ENCODE measurements around the gene CEP104. TPM values are rescaled to one million over a fixed set of nuclear protein-coding genes. Genes with fewer than 3 reads are reported as not detected.
A peak's percentile ranks its signal among the peaks of the same experiment; 100 is the strongest.

CEP104 gene
- total RNA-seq, result 35.1 and 45.4 TPM in 2 replicates
- long read RNA-seq, partial matches to known transcripts, result 6 of 10 reads
- long read RNA-seq, other reads (novel, unspliced or antisense), result 3 of 10 reads

DNA sequence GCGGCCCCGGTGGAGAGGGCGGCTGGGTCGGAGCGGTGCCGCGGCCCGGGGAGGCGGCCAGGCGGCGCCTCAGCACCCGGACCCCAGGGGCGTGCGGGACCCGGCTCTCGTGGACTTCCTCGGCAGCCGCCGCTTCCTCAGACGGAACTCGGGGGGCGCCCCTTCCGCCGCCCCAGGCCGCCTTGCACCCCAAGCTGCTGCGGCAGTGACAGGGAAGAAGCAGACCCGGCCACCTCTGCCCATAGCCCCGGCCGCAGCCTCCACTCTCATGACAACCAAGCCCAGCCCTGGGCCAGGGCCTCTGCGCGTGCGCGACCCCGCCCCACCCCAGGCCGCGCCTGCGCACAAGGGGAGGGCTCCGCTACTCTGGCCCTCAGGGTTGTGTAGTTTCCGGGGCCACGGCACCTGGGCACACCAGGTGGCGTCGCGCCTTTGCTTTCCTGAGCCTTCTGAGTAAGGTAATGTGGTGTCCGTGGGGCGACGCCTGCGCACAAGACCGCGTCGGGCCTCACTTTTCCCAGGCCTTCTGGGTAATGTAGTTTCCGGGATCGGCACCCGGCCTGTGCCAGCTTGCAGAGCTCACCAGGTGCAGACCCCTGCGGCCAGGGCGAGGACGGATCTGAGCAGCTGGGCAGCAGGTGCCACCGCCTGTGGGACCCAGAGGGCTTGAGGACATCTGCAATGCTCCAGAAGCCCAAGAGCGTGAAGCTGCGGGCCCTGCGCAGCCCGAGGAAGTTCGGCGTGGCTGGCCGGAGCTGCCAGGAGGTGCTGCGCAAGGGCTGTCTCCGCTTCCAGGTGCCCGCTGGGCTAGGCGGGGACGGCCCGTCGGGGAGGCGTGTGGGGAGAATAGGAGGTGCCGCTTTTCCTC, at the start of gene CEP104, which contains the start of gene DFFB:
Gene CEP104, minus strand, starts transcription at position 289 of the 868 bp plus-strand sequence. CDS start 4,804 bp downstream, outside the sequence.
Gene DFFB, plus strand, starts transcription at position 554 of the 868 bp plus-strand sequence. Its CDS starts 128 bp downstream, at position 682.
- Mint-ChIP-seq H3K4me1 (ENCODE audit: unreplicated experiment) (peaks cover 31% of the 10 kb centered on the region), H3K9me3 (ENCODE audit: unreplicated experiment) (no peaks in the 10 kb centered on the region), H3K27me3 (ENCODE audit: unreplicated experiment) (no peaks in the 10 kb centered on the region), H3K36me3 (ENCODE audit: unreplicated experiment) (peaks cover 2% of the 10 kb centered on the region), H3K27ac (ENCODE audit: unreplicated experiment) (peak within 1 kb of the TSS; percentile 80), H3K4me3 (ENCODE audit: unreplicated experiment) (peak within 1 kb of the TSS; percentile 93)
- peak; percentile 96 for DNase-seq (ENCODE audit: extremely low spot score, unreplicated experiment)
- TF ChIP-seq, protein P1, sequence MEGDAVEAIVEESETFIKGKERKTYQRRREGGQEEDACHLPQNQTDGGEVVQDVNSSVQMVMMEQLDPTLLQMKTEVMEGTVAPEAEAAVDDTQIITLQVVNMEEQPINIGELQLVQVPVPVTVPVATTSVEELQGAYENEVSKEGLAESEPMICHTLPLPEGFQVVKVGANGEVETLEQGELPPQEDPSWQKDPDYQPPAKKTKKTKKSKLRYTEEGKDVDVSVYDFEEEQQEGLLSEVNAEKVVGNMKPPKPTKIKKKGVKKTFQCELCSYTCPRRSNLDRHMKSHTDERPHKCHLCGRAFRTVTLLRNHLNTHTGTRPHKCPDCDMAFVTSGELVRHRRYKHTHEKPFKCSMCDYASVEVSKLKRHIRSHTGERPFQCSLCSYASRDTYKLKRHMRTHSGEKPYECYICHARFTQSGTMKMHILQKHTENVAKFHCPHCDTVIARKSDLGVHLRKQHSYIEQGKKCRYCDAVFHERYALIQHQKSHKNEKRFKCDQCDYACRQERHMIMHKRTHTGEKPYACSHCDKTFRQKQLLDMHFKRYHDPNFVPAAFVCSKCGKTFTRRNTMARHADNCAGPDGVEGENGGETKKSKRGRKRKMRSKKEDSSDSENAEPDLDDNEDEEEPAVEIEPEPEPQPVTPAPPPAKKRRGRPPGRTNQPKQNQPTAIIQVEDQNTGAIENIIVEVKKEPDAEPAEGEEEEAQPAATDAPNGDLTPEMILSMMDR (IDR thresholded peaks at IDR 0.05), result no peak

DNA sequence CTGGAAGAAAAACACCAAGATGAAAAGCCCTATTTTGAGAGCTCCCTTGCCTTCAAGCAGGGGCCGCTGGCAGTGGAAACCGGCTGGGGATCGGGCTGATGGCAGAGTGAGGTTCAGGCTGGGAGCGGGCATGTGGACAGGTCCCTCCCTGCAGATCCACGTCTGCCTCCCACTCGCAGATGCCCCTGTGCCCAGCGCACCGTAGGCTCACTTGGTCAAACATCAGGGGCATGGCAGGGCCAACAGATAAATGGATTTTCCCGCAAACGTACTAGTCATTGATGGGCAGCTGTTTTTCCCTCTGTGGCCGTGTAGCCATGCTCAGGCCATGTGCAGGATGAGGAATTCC, 49.6 kb upstream of the CEP104 start:
- H3K4me1 Mint-ChIP-seq (ENCODE audit: unreplicated experiment), result peaks cover 2% of the 10 kb centered on the region
- H3K27ac Mint-ChIP-seq (ENCODE audit: unreplicated experiment), result no peak overlapping the region

DNA sequence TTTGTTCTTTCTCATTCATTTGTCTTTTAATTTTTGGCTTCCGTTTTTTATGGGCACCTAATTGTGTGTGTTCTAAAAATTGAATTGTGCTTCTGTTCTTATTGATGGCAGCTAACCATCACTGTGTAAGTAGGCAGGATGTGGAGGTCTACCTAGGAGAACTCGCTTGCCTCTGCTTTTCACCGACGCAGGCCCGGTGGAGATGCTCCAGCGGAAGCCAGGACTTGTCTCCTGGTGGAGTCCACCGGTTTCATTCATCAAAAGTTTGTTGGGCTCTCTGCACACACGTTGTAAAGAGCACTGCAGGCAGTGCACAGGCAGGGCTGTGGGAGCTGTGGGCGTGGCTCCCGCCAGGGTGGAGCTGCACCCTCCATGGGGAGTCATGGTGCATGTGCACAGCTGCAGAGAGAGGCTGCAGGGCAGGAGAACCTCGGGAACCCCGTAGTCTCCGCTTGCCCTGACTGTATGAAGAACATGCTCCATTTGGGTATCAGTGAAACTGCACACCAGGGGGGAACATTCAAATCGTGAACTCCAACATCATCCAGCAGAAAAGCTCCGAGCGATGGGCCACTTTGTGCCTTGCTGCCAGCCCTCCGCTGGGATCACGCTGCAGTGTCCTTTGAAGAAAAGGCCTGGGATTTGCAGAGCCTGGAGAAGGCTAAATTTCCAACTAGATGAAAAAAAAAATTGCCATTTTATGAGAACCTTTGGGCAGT, 49.1 kb upstream of the CEP104 start:
- H3K36me3 Mint-ChIP-seq (ENCODE audit: unreplicated experiment), result no peaks in the 10 kb centered on the region
- H3K4me3 Mint-ChIP-seq (ENCODE audit: unreplicated experiment), result no peak overlapping the region

More for the DNA sequence above, 49.6 kb upstream of the CEP104 start:
- Mint-ChIP-seq H3K4me3 (ENCODE audit: unreplicated experiment) (no peak overlapping the region), H3K9me3 (ENCODE audit: unreplicated experiment) (no peaks in the 10 kb centered on the region), H3K27me3 (ENCODE audit: unreplicated experiment) (peaks cover 3% of the 10 kb centered on the region), H3K36me3 (ENCODE audit: unreplicated experiment) (no peaks in the 10 kb centered on the region)
- DNase-seq (ENCODE audit: extremely low spot score, unreplicated experiment), result no peak
- TF ChIP-seq, protein P1 (IDR thresholded peaks at IDR 0.05), result no peak

DNA sequence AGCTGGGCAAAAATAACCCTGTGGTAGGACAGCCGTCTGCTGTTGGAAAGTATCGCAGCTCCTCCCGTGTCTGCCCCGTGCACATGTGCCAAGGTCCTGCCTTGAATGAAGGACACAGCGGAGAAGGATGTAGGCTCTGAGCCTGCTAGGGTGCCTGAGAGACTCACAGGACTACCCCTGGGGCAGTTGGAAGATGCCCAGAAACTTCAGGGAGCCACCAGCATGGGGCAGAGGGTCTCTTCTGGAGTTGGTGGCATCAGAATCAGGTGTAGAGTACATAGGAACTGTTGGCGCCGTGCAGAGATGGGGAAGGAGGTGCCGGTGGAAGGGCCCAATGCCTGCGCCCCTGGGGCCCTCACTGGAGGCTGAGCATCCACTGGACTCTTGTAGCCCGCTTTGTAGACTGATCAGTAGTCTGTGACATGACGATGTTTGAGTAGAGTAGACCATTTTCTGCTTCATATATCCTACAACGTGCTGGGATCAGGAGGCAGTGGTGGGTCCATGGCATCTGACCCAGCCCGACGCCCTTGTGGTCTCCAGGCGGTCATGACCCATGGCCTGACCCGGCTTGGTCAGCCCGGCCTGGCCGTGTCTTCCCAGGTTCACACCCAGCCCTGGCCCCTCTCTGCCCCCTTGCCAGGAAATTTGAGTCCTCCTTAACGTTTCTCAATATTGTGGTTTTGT, 48.4 kb upstream of the CEP104 start:
- no peaks in the 10 kb centered on the region for H3K9me3 Mint-ChIP-seq (ENCODE audit: unreplicated experiment)
- no peak overlapping the region for H3K4me3 Mint-ChIP-seq (ENCODE audit: unreplicated experiment)
- TF ChIP-seq, protein P1 (IDR thresholded peaks at IDR 0.05), result no peak
- no peak for DNase-seq (ENCODE audit: extremely low spot score, unreplicated experiment)
- H3K36me3 Mint-ChIP-seq (ENCODE audit: unreplicated experiment), result no peaks in the 10 kb centered on the region
- H3K27me3 Mint-ChIP-seq (ENCODE audit: unreplicated experiment), result no peaks in the 10 kb centered on the region
- no peak overlapping the region for H3K27ac Mint-ChIP-seq (ENCODE audit: unreplicated experiment)
- H3K4me1 Mint-ChIP-seq (ENCODE audit: unreplicated experiment), result peaks cover 2% of the 10 kb centered on the region

More for the DNA sequence above, 49.1 kb upstream of the CEP104 start:
- TF ChIP-seq, protein P1 (IDR thresholded peaks at IDR 0.05), result no peak
- H3K27me3 Mint-ChIP-seq (ENCODE audit: unreplicated experiment), result peaks cover 3% of the 10 kb centered on the region
- DNase-seq (ENCODE audit: extremely low spot score, unreplicated experiment), result no peak
- no peak overlapping the region for H3K27ac Mint-ChIP-seq (ENCODE audit: unreplicated experiment)
- no peaks in the 10 kb centered on the region for H3K9me3 Mint-ChIP-seq (ENCODE audit: unreplicated experiment)
- H3K4me1 Mint-ChIP-seq (ENCODE audit: unreplicated experiment), result peaks cover 4% of the 10 kb centered on the region

Measured in osteocyte (in vitro differentiated cells).